Measurements from ENCODE around the gene ZNF608. TPM values are rescaled to one million over a fixed set of nuclear protein-coding genes. Genes with fewer than 3 reads are reported as not detected.

ZNF608 gene
- total and polyA plus RNA-seq, 11 donors: 3.3 to 26.7 (median 10.1) TPM

DNA sequence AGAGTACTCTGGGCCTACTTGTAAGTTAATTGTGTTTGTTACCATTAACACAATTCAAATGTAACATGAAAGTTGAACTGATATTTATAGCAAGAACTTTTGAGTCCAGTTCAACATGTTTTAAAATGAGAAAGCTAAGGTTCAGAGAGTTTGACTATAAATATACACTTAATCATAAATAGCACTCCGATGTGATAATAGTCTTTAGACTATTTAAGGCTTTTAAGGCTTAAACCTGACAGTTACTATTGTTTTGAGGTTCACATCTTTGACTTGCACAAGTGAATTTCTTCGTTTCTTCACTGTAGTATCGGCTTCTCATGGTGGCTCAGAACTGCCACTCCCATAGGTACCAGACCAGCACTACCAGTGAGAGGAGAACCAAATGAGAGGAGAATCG is 42.4 kb downstream of the ZNF608 start:
- Histone ChIP-seq H3K27ac (peak overlapping the region in 1 of 12 donors; percentile 55), H3K27me3 (no peaks in the 10 kb centered on the region), H3K4me3 (no peak overlapping the region), H3K36me3 (peaks cover 0 to 4% (median 0%) of the 10 kb centered on the region in 9 donors), H3K9me3 (no peaks in the 10 kb centered on the region), H3K4me1 (peaks cover 6 to 71% (median 51%) of the 10 kb centered on the region in 12 donors)
- ATAC-seq (no peak), DNase-seq (no peak)
- intact Hi-C loops (cut with DNase I): no loop called here
- TF ChIP-seq POLR2A (IDR thresholded peaks at IDR 0.05): no peak
- TF ChIP-seq, protein P1, sequence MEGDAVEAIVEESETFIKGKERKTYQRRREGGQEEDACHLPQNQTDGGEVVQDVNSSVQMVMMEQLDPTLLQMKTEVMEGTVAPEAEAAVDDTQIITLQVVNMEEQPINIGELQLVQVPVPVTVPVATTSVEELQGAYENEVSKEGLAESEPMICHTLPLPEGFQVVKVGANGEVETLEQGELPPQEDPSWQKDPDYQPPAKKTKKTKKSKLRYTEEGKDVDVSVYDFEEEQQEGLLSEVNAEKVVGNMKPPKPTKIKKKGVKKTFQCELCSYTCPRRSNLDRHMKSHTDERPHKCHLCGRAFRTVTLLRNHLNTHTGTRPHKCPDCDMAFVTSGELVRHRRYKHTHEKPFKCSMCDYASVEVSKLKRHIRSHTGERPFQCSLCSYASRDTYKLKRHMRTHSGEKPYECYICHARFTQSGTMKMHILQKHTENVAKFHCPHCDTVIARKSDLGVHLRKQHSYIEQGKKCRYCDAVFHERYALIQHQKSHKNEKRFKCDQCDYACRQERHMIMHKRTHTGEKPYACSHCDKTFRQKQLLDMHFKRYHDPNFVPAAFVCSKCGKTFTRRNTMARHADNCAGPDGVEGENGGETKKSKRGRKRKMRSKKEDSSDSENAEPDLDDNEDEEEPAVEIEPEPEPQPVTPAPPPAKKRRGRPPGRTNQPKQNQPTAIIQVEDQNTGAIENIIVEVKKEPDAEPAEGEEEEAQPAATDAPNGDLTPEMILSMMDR (IDR thresholded peaks at IDR 0.05): no peak
- WGBS, 4 donors: 86 to 96% (median 89%) methylated on average over 4 of the region's 4 CpGs

DNA sequence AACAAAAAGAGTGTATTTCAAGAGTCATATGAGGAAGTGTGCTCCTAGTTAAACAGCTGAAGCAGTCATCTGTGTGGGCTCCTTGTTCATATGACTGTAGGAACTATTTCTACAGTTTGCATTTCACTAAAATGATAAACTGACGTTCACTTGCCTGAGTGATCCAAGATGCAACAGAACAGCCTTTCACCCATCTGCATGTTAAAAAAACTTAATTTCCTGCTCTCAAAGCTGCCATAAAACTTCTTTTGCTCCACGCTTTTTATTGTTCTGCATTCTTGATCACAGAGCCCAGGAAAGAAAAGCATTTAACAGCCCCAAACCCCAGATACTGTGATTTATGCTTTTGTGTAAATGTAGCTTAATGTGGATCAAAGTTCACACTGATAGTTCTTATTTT is 43.9 kb downstream of the ZNF608 start:
- no peaks in the 10 kb centered on the region for H3K27me3 ChIP-seq
- DNase-seq (no peak), ATAC-seq (no peak)
- intact Hi-C loops (cut with DNase I): no loop called here
- H3K4me3 ChIP-seq: no peak overlapping the region
- H3K27ac ChIP-seq: peak overlapping the region in 2 of 12 donors; percentile 14 to 55
- H3K36me3 ChIP-seq: peaks cover 0 to 4% (median 0%) of the 10 kb centered on the region in 9 donors
- 47 to 53% (median 50%) methylated on average over 2 of the region's 2 CpGs for WGBS, 4 donors
- peaks cover 0 to 71% (median 50%) of the 10 kb centered on the region in 12 donors for H3K4me1 ChIP-seq
- no peaks in the 10 kb centered on the region for H3K9me3 ChIP-seq
- TF ChIP-seq POLR2A (IDR thresholded peaks at IDR 0.05): no peak
- TF ChIP-seq, protein P1 (IDR thresholded peaks at IDR 0.05): no peak

DNA sequence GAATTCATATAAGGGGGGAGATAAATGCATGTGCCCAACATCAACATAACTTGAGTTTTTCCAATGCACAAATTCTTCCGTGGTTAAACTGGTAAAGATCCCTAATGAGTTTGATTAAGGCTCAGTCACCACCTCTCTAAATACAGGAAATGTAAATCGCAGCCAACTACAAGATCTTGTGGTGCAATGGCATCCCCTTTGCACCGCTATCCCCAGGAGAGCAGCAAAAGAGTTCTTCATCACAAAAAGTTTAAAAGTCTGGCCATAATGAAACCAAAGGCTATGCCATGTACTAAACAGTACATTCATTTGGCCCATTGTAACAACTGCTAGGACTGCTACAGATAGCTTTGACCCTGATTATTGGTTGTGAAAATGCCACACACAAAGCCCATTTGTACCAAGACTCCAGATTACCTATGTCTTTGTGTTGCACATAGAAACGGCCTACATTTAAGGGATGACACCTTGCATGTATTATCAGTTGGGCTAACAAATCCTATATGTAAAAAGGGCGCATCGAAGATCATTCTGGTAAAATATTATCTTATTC is 44.5 kb downstream of the ZNF608 start:
- DNase-seq: no peak
- H3K4me3 ChIP-seq: no peak overlapping the region
- no peaks in the 10 kb centered on the region for H3K9me3 ChIP-seq
- peak overlapping the region in 1 of 12 donors; percentile 55 for H3K27ac ChIP-seq
- H3K4me1 ChIP-seq: peaks cover 0 to 71% (median 47%) of the 10 kb centered on the region in 12 donors
- no peak for ATAC-seq
- H3K36me3 ChIP-seq: peaks cover 0 to 4% (median 0%) of the 10 kb centered on the region in 9 donors
- H3K27me3 ChIP-seq: no peaks in the 10 kb centered on the region
- 83 to 89% (median 87%) methylated on average over 6 of the region's 6 CpGs for WGBS, 4 donors
- TF ChIP-seq POLR2A (IDR thresholded peaks at IDR 0.05): no peak
- TF ChIP-seq, protein P1 (IDR thresholded peaks at IDR 0.05): no peak
- intact Hi-C loops (cut with DNase I): no loop called here

DNA sequence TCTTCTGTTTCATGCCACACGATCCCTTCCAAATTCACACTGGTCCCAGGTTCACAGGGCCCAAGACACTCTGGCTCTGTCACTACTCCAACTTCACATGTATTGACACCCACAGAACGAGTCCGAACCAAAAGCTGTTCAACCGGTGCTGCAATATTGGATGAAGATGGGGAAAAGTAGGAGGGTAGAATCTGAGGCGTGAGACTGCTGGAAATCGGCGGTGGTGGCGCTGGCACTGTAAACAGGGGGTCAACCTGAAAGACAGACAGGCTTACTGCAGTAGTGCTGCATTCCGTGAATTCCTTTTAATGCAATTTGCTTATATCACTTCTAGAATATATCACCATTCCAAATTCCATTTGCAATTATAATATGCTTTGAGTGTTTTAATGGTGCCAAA is 45.4 kb downstream of the ZNF608 start:
- no peak overlapping the region for H3K27ac ChIP-seq
- no peaks in the 10 kb centered on the region for H3K9me3 ChIP-seq
- H3K4me3 ChIP-seq: no peak overlapping the region
- intact Hi-C loops (cut with DNase I): no loop called here
- TF ChIP-seq, protein P1 (IDR thresholded peaks at IDR 0.05): no peak
- no peak for TF ChIP-seq POLR2A (IDR thresholded peaks at IDR 0.05)
- H3K4me1 ChIP-seq: peaks cover 0 to 67% (median 39%) of the 10 kb centered on the region in 12 donors
- peaks cover 0 to 4% (median 0%) of the 10 kb centered on the region in 9 donors for H3K36me3 ChIP-seq
- WGBS, 4 donors: 91 to 95% (median 93%) methylated on average over 9 of the region's 9 CpGs
- ATAC-seq (no peak), DNase-seq (no peak)
- no peaks in the 10 kb centered on the region for H3K27me3 ChIP-seq
